Sigmoid colon (tissue), 7 donors: ENCODE data around the gene DIPK1A. TPM values are rescaled to one million over a fixed set of nuclear protein-coding genes. Genes with fewer than 3 reads are reported as not detected.
A peak's percentile ranks its signal among the peaks of the same experiment; 100 is the strongest.

Experiments used
- DNase-seq: peaks from one replicate; pipeline ENCODE4 v3.0.0-alpha.2; 2019
- H3K27ac ChIP-seq, 4 donors: fragments of 200-600 bp; sonication (generic); one replicate each; pipeline ENCODE4 v1.5.1; 2016 to 2019; ENCODE audit warnings: mild to moderate bottlenecking in 1 of 4
- H3K27me3 ChIP-seq, 3 donors: fragments of 200-600 bp; sonication (generic); one replicate each; pipeline ENCODE4 v1.5.1; 2019; ENCODE audit warnings: mild to moderate bottlenecking in 1 of 3
- H3K36me3 ChIP-seq, 4 donors: fragments of 200-600 bp; sonication (generic); one replicate each; pipeline ENCODE4 v1.5.1; 2016 to 2019
- H3K4me1 ChIP-seq, 4 donors: fragments of 200-600 bp; sonication (generic); one replicate each; pipeline ENCODE4 v1.5.1; 2017 to 2019
- H3K4me3 ChIP-seq, 4 donors: fragments of 200-600 bp; sonication (generic); one replicate each; pipeline ENCODE4 v1.5.1; 2017 to 2019; ENCODE audit warnings: mild to moderate bottlenecking in 2 of 4, moderate library complexity in 1 of 4
- H3K9me3 ChIP-seq, 4 donors: fragments of 200-600 bp in 3 of 4; sonication (generic) in 3 of 4; one replicate each; pipeline versions ENCODE4 v1.5.1 to v1.6.1; 2013 to 2019
- EP300 ChIP-seq, 4 donors: sonication (generic); formaldehyde crosslinking; IDR thresholded peaks; one replicate each; pipeline ENCODE4 v1.6.1; 2017; ENCODE audit warnings: antibody characterized with exemption in 4 of 4
- POLR2A ChIP-seq, 2 donors: fragments of 450-650 bp; IDR thresholded peaks; one replicate each; pipeline ENCODE4 v1.6.1; 2016; ENCODE audit warnings: antibody characterized with exemption in 2 of 2, mild to moderate bottlenecking in 2 of 2, moderate library complexity in 2 of 2
- POLR2AphosphoS5 ChIP-seq, 4 donors: sonication (generic); formaldehyde crosslinking; IDR thresholded peaks; one replicate each; pipeline ENCODE4 v1.6.1; 2017; ENCODE audit warnings: antibody characterized with exemption in 4 of 4
- WGBS, 2 donors: extraction: QIAGEN DNeasy Blood & Tissue Kit; methylation state at CpG; one replicate each; pipeline ENCODE4 v1.1.7; 2013; 5-methylcytosine and 5-hydroxymethylcytosine counted together
- intact Hi-C: fragments of 100-400 bp; cut with DNase I; formaldehyde crosslinking; loops from one replicate; pipeline ENCODE4 v1.15.1; 2023
- polyA plus RNA-seq, 3 donors: library from polyadenylated mRNA; stranded (reverse); fragments of 200-250 nt; gene quantifications; one replicate each; pipeline ENCODE4 v1.2.3, GENCODE V29; 2013
- total RNA-seq, 4 donors: library from RNA; depleted of rRNA; stranded (reverse); fragments of >200 nt; gene quantifications; one replicate each; pipeline ENCODE4 v1.1.0, GENCODE V29; 2016
- TF ChIP-seq, protein P1 (sequence below), 4 experiments: fragments of 450-650 bp in 3 of 4; fragments of 200-600 bp in 1 of 4; IDR thresholded peaks; one replicate each; pipeline ENCODE4 v1.5.1; 2016 to 2019; ENCODE audit warnings: antibody characterized with exemption in 4 of 4, mild to moderate bottlenecking in 3 of 4, moderate library complexity in 2 of 4
- donor health status: healthy with polysubstance abuse.
- donor health status: Bipolar disorder and iron deficiency.
- donor health status: healthy.

The DIPK1A gene
- total and polyA plus RNA-seq, 7 donors, result 1.8 to 35.5 (median 19.1) TPM

DNA sequence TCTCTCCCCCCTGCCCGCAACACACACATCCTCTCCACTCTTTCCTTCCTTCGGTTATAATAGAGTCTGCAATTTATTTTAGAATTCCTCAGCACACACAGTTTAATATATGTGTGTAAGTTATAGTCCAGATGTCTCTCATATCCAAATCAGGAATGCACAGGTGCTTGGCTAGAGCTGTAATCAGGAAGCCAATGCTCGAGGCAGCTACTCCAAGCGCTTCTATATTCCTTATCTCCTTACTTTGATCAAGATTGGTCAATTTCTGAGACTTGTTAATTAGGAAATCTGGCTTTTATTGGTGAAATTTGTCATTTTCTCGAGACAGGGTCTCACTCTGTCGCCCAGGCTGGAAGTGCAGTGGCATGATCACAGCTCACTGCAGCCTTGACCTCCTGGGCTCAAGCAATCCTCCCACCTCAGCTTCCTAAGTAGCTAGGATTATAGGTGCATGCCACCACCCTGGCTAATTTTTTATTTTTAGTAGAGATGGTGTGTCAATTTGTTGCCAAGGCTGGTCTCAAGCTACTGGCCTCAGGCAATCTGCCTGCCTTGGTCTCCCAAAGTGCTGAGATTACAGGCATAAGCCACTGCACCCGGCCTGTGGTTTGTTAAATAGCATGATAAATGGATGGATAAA is 101.7 kb downstream of the DIPK1A start:
- 43 to 61% methylated on average over 7 of the region's 7 CpGs for WGBS, 2 donors
- Histone ChIP-seq H3K4me1 (peaks cover 0 to 11% (median 4%) of the 10 kb centered on the region in 4 donors), H3K9me3 (no peaks in the 10 kb centered on the region), H3K4me3 (peak overlapping the region; percentile 1 to 38 (median 18)), H3K36me3 (no peaks in the 10 kb centered on the region), H3K27ac (peak overlapping the region in 3 of 4 donors; percentile 30 to 52 (median 41)), H3K27me3 (no peaks in the 10 kb centered on the region)
- intact Hi-C loops, result no loop called here
- TF ChIP-seq POLR2AphosphoS5 (IDR thresholded peaks at IDR 0.05) (no peak), POLR2A (IDR thresholded peaks at IDR 0.05) (no peak), EP300 (IDR thresholded peaks at IDR 0.05) (no peak)
- TF ChIP-seq, protein P1, sequence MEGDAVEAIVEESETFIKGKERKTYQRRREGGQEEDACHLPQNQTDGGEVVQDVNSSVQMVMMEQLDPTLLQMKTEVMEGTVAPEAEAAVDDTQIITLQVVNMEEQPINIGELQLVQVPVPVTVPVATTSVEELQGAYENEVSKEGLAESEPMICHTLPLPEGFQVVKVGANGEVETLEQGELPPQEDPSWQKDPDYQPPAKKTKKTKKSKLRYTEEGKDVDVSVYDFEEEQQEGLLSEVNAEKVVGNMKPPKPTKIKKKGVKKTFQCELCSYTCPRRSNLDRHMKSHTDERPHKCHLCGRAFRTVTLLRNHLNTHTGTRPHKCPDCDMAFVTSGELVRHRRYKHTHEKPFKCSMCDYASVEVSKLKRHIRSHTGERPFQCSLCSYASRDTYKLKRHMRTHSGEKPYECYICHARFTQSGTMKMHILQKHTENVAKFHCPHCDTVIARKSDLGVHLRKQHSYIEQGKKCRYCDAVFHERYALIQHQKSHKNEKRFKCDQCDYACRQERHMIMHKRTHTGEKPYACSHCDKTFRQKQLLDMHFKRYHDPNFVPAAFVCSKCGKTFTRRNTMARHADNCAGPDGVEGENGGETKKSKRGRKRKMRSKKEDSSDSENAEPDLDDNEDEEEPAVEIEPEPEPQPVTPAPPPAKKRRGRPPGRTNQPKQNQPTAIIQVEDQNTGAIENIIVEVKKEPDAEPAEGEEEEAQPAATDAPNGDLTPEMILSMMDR (IDR thresholded peaks at IDR 0.05), result no peak
- DNase-seq, result no peak

DNA sequence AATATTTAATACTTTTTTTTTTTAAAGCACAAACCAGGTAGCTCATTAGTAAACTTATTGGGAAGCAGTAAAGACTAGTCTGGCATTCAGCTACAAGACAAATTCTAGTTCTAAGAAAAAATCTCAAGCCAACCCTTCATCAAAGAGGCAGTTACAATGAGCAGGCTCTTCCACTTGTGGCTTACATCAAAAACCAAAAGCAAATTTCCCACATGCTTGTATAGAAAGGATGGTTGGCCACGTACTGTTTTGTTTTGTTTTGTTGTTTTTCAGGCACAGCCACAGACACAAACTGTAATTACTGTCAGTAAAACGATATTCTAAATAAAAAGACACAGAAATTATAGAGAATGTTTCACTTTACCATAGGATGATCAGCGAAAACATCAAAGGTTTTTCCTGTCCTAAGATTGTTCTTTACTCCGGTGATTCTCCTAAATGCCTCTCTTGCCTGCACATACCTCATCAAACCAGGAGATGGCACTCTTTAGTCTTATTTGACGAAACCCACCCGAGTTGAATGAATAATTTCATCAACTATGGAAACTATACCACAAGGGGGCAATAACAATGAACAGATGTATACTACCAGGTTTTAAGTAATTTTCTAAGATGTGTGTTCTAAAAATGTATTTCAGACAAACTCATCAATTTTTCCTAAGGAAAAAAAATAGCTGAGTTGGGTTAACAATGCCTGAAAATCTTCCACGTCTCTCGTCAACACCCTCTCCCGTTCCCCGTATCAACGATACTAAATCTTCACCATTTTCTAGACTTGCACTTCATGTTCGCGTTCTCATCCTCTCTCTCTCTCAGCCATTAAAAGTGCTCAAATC is 102.5 kb downstream of the DIPK1A start:
- H3K4me1 ChIP-seq, result peaks cover 0 to 11% (median 4%) of the 10 kb centered on the region in 4 donors

DNA sequence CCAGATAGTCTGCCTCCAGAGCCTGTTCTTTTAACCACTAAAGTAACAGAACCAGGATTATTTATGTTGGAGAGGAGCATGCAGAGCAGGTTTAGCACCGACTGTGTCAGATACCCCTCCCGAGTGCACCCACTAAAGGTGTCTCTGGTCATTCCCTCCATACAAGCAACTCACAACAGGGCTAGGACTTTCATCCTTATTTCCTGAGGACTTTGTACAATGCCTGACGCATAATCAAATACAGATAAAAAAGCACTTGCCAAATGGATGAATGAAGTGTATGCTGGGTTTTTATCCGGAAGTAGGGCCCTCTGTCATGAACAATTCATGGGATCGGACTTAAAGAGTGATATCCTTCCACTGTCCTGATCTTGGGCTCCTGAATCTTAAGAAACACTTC is 103.4 kb downstream of the DIPK1A start:
- H3K36me3 ChIP-seq, result no peaks in the 10 kb centered on the region
- no peaks in the 10 kb centered on the region for H3K27me3 ChIP-seq
- 18 to 68% methylated on average over 5 of the region's 5 CpGs for WGBS, 2 donors
- peaks cover 0 to 10% (median 4%) of the 10 kb centered on the region in 4 donors for H3K4me1 ChIP-seq
- no peaks in the 10 kb centered on the region for H3K9me3 ChIP-seq
- intact Hi-C loops, result loop anchor here (1.0 kb wide), 2 partner anchors 103 to 136 kb away; partner anchors contain the start of gene DIPK1A
- peak overlapping the region in 1 of 4 donors; percentile 52 for H3K27ac ChIP-seq
- H3K4me3 ChIP-seq, result no peak overlapping the region
- TF ChIP-seq EP300 (IDR thresholded peaks at IDR 0.05), result no peak
- no peak for TF ChIP-seq POLR2A (IDR thresholded peaks at IDR 0.05)
- TF ChIP-seq, protein P1 (IDR thresholded peaks at IDR 0.05), result no peak
- no peak for TF ChIP-seq POLR2AphosphoS5 (IDR thresholded peaks at IDR 0.05)
- no peak for DNase-seq

More for the DNA sequence above, 102.5 kb downstream of the DIPK1A start:
- Histone ChIP-seq H3K27me3 (no peaks in the 10 kb centered on the region), H3K9me3 (no peaks in the 10 kb centered on the region), H3K4me3 (peak overlapping the region; percentile 1 to 38 (median 18)), H3K27ac (peak overlapping the region in 3 of 4 donors; percentile 30 to 52 (median 41)), H3K36me3 (no peaks in the 10 kb centered on the region)
- peak; percentile 68 for DNase-seq
- intact Hi-C loops, result loop anchor here (1.0 kb wide), 2 partner anchors 103 to 136 kb away; partner anchors contain the start of gene DIPK1A
- TF ChIP-seq, protein P1 (IDR thresholded peaks at IDR 0.05), result peak; percentile 94 to 99 (median 96)
- TF ChIP-seq EP300 (IDR thresholded peaks at IDR 0.05) (no peak), POLR2AphosphoS5 (IDR thresholded peaks at IDR 0.05) (peak in 2 of 4 donors; percentile 30 to 43), POLR2A (IDR thresholded peaks at IDR 0.05) (no peak)
- 13 to 31% methylated on average over 13 of the region's 13 CpGs for WGBS, 2 donors

DNA sequence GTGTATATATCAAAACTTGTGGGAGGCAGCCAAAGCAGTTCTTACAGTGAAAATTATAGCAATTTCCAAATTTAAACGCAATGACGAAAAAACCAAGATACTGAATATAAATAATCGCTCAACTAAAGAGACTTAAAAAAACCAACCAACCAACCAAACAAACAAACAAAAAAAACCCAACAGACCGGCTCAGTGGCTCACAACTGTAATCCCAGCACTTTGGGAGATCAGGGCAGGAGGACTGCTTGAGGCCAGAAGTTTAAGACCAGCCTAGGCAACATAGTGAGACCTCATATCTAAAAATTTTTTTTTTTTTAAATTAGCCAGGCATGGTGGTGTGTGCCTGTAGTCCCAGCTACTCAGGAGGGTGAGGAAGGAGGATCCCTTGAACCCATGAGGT is 106.0 kb downstream of the DIPK1A start:
- Histone ChIP-seq H3K27ac (no peak overlapping the region), H3K4me1 (peaks cover 0 to 7% (median 3%) of the 10 kb centered on the region in 4 donors)
- intact Hi-C loops, result no loop called here

More for the DNA sequence above, 106.0 kb downstream of the DIPK1A start:
- H3K9me3 ChIP-seq, result no peaks in the 10 kb centered on the region
- TF ChIP-seq POLR2AphosphoS5 (IDR thresholded peaks at IDR 0.05), result no peak
- no peak for TF ChIP-seq POLR2A (IDR thresholded peaks at IDR 0.05)
- TF ChIP-seq, protein P1 (IDR thresholded peaks at IDR 0.05), result no peak
- no peak for TF ChIP-seq EP300 (IDR thresholded peaks at IDR 0.05)
- H3K4me3 ChIP-seq, result no peak overlapping the region
- peaks cover 0 to 5% (median 1%) of the 10 kb centered on the region in 4 donors for H3K36me3 ChIP-seq
- 86 to 98% methylated on average over 4 of the region's 4 CpGs for WGBS, 2 donors
- DNase-seq, result no peak
- no peaks in the 10 kb centered on the region for H3K27me3 ChIP-seq
